Fibroblast of the conjunctiva (primary cell): ENCODE measurements around the gene RCAN2.

Experiments
- DNase-seq: peaks from one replicate; pipeline ENCODE4 v3.0.0-alpha.2; 2010; ENCODE audit warnings: low read depth

Gene RCAN2

GRCh38 chr6:46215213-46215612 lies 276.0 kb downstream of the RCAN2 start:
- no peak for DNase-seq

- no peak for DNase-seq
Observed at GRCh38 chr6:46211917-46212316, 279.3 kb downstream of the RCAN2 start.

- no peak for DNase-seq
Observed at GRCh38 chr6:46210294-46210693, 281.0 kb downstream of the RCAN2 start.

- no peak for DNase-seq
Observed at GRCh38 chr6:46208303-46208702, 282.9 kb downstream of the RCAN2 start.

- DNase-seq, result no peak
Observed at GRCh38 chr6:46207174-46207573, 284.1 kb downstream of the RCAN2 start.

- no peak for DNase-seq
Observed at GRCh38 chr6:46204880-46205650, 286.2 kb downstream of the RCAN2 start.

GRCh38 chr6:46203391-46204177 lies 287.7 kb downstream of the RCAN2 start:
- no peak for DNase-seq

GRCh38 chr6:46201702-46202101 lies 289.5 kb downstream of the RCAN2 start:
- DNase-seq, result no peak

- DNase-seq, result no peak
Observed at GRCh38 chr6:46199387-46199786, 291.9 kb downstream of the RCAN2 start.

GRCh38 chr6:46191961-46192360 lies 299.3 kb downstream of the RCAN2 start:
- peak; percentile 21 for DNase-seq

GRCh38 chr6:46190889-46191288 lies 300.4 kb downstream of the RCAN2 start:
- no peak for DNase-seq

GRCh38 chr6:46189726-46190125 lies 301.5 kb downstream of the RCAN2 start:
- DNase-seq, result no peak

- no peak for DNase-seq
Observed at GRCh38 chr6:46186583-46186982, 304.7 kb downstream of the RCAN2 start.

- peak; percentile 51 for DNase-seq
Observed at GRCh38 chr6:46184114-46184513, 307.1 kb downstream of the RCAN2 start.

- DNase-seq, result no peak
Observed at GRCh38 chr6:46175976-46176375, 315.3 kb downstream of the RCAN2 start.

GRCh38 chr6:46175446-46175845 lies 315.8 kb downstream of the RCAN2 start:
- no peak for DNase-seq

- no peak for DNase-seq
Observed at GRCh38 chr6:46174904-46175303, 316.3 kb downstream of the RCAN2 start.

GRCh38 chr6:46172176-46172575 lies 319.1 kb downstream of the RCAN2 start:
- no peak for DNase-seq
